Measurements from ENCODE around the gene ITGB7. TPM values are rescaled to one million over a fixed set of nuclear protein-coding genes. Genes with fewer than 3 reads are reported as not detected.

The ITGB7 gene
- total and polyA plus RNA-seq, 9 of the 15 experiments (the other 6 are each of a cell fraction or from before 2014, with no cell fraction given): 0.06 to 2.0 (median 0.67) TPM

DNA sequence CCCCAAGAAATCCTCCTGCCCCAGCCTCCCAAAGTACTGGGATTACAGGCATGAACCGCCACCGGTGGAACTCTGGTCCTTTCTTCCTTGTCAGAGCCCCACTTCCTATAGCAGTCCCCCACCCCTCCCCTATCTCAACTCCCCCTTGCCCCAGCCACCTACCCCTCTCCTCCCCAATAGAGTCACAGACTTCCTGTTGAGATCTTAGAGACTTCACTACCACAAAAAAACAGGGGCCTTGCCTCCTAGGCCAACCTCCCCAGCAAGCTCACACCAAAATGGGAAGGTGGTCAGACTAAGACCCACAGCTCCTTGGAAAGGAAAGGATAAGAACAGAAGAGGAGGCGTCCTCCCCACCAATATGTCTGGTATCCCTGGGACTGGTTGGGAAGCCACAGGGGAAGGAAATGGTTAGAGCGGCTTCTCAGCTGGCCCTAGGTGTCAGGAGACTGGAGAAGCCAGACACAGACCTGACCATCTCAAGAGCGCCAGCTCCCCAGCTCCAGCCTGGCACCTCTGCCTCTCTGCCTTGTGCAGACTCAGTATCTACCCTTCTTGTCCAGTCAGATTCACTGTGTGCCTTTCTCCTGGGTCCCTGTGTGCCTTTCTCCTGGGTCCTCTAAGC, 8.5 kb downstream of the ITGB7 start:
- CTCF ChIA-PET (ENCODE audit: low intra/inter-chr PET ratio): no interaction called here
- DNase-seq (ENCODE audit: extremely low read depth in 1 of 4, low spot score in 3 of 4): no peak
- peak overlapping the region; percentile 38; the same call in 1 of the 2 replicates for H2AFZ ChIP-seq (ENCODE audit: low read depth, low read length)
- peaks cover 28 to 31% of the 10 kb centered on the region in 2 experiments; a peak in 4 of 5 replicates for H3K4me1 ChIP-seq (replicated peaks in 1 of 2; ENCODE audit: control insufficient read depth in 2 of 2, insufficient read depth in 2 of 2, low read length in 2 of 2)
- no peaks in the 10 kb centered on the region for H3K9me3 ChIP-seq (replicated peaks; ENCODE audit: control insufficient read depth, insufficient read depth, low read depth, low read length)
- no peaks in the 10 kb centered on the region for H3K27me3 ChIP-seq (ENCODE audit: control insufficient read depth in 2 of 2, insufficient read depth in 2 of 2, low read length in 2 of 2)
- H3K4me2 ChIP-seq (ENCODE audit: insufficient read depth, low read length): no peak overlapping the region
- TF ChIP-seq MBD1 (CRISPR knock-in tag; IDR thresholded peaks at IDR 0.05) (no peak), ZNF174 (CRISPR knock-in tag; IDR thresholded peaks at IDR 0.05) (no peak)
- TF ChIP-seq, protein P1, sequence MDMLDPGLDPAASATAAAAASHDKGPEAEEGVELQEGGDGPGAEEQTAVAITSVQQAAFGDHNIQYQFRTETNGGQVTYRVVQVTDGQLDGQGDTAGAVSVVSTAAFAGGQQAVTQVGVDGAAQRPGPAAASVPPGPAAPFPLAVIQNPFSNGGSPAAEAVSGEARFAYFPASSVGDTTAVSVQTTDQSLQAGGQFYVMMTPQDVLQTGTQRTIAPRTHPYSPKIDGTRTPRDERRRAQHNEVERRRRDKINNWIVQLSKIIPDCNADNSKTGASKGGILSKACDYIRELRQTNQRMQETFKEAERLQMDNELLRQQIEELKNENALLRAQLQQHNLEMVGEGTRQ (CRISPR knock-in tag; IDR thresholded peaks at IDR 0.05): no peak
- FAIRE-seq: no peak
- no peaks in the 10 kb centered on the region for H3K36me3 ChIP-seq (ENCODE audit: control insufficient read depth, insufficient read depth, low read length)
- no TSS peak for BruUV-seq (replicated peaks)
- 63% methylated on average over 3 of the region's 5 CpGs for WGBS (ENCODE audit: insufficient coverage, low coverage, missing lambda C conversion rate)
- POLR2A ChIA-PET: interaction anchor here (0.5 to 3.1 kb wide), 7 partner anchors 8 to 826 kb away, joined by 3 to 11 read pairs (median 4); partner anchors contain the start of gene PFDN5
- H3K9me1 ChIP-seq (ENCODE audit: control insufficient read depth, insufficient read depth, low read length): no peaks in the 10 kb centered on the region
- peak overlapping the region in 1 of 2 experiments; percentile 56; a peak in 1 of 4 replicates for H3K9ac ChIP-seq (ENCODE audit: insufficient read depth in 1 of 2, low read depth in 2 of 2, low read length in 2 of 2)
- no peaks in the 10 kb centered on the region for H3K79me2 ChIP-seq (ENCODE audit: control insufficient read depth, insufficient read depth, low read length)
- H4K20me1 ChIP-seq (replicated peaks; ENCODE audit: control insufficient read depth, insufficient read depth, low read length): no peaks in the 10 kb centered on the region
- no peak overlapping the region for H3K4me3 ChIP-seq
- in situ Hi-C loops (cut with MboI): no loop called here
- ATAC-seq: no peak
- no peak overlapping the region for H3K27ac ChIP-seq (ENCODE audit: extremely low read depth, low read depth, low read length)
- intact Hi-C loops (cut with micrococcal nuclease): no loop called here
